ENCODE measurements around the gene IGFBPL1.

The IGFBPL1 gene

GRCh38 chr9:38376021-38376670 lies 48.1 kb downstream of the IGFBPL1 start:
- no peak for DNase-seq

- no peak for DNase-seq
Observed at GRCh38 chr9:38375572-38375963, 48.7 kb downstream of the IGFBPL1 start.

DNA sequence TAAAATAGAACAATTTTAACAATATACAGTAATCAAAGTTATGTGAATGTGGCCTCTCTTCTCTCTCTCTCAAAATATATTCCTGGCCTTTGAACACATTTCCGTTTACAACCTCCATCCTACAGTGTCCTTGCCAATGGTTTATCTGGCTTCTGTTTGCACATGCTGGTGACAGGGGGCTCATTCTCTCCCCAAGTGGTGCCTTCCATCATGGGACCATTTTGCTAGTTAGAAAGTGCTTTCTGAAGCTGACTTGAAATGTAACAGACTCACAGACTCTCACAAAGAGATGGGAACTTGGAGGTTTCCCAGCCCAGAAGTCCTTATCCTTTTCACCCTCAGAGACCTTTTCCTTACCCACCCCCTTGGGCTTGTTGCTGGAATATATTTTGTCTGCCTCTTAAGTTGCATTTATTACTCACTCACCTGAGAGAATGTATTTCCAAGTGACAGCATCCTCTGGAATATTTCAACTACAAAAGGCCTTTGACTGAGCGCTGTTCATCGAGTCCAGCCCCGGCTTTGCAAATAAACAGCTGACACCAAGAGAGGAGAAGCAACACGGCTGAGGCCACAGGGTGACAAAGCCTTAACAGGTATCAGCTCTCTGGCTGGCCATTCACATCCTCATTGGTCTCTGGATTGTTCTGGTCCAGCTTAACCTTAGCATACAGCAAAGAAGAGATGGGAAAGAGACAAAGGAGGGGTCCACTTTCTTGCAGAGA lies 49.2 kb downstream of the IGFBPL1 start:
- no peak for DNase-seq

DNA sequence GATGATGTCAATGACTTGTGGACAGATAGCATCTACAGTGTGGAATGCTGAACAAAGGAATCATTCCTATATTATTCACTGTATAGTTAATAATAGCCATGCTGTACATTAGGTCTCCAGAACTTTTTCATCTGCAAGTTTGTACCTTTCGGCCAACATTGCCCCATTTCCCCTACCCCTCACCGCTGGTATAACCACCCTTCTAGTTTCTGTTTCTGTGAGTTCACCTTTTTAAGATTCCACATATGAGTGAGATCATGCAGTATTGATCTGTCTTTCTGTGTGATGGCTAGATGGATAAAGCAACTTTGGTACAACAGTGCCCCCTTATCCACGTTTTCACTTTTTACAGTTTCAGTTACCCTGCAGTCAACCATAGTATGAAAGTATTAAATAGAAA lies 50.6 kb downstream of the IGFBPL1 start:
- no peak for DNase-seq

- DNase-seq, result no peak
Observed at GRCh38 chr9:38372762-38373619, 51.3 kb downstream of the IGFBPL1 start.

DNA sequence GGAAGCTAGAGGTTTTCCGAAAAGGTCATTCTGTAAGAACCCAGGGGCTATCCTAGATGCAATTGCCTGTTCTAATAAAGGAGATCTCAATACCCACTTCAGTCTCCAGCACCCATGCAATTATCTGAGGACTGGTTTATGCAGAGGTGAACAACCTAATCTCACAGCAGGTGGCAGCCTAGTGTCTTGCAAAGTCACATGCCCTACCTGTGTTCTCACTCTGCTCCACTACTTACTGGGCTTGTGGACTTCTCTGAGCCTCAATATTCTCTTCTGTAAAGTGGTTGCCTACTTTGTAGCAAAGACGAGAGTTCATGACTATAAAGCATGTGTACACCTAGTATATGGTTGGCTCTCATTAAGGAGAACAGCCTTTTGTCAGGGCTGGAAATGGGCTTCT lies 52.8 kb downstream of the IGFBPL1 start:
- DNase-seq, result peak; percentile 55

- no peak for DNase-seq
Observed at GRCh38 chr9:38370176-38370575, 54.1 kb downstream of the IGFBPL1 start.

DNA sequence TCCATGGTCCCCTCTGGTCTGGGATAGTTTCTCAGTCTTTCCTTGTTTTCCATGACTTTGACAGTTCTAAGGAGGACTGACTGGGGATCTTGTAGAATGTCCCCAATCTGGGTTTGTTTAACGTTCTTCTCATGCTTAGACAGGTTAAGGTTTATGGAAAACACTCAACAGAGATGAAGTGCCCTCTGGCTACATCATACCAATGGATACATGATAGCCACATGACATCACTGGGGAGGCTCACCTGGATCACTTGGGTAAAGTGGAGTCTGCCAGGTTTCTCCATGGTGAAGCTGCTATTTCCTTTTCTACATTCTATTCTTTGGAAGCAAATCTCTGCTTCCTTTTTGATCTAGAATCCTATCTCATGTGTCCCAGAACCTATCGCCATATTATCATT lies 55.5 kb downstream of the IGFBPL1 start:
- DNase-seq, result no peak

- DNase-seq, result no peak
Observed at GRCh38 chr9:38367898-38368297, 56.4 kb downstream of the IGFBPL1 start.

DNA sequence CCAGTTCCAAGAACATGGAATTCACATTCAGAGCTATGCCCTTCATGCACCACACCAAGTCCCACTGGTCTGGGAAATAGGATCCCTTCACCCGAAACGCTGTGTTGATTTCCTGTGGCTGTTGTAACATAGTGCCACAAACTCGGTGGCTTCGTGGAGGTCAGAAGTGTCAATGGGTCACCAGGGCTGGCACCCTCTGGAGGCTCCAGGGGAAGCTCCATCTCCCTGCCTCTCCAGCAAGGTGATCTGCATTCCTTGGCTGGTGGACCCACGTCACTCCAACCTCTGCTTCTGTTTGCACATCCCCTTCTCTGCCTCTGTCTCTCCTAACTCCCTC lies 60.7 kb downstream of the IGFBPL1 start:
- DNase-seq, result no peak

DNA sequence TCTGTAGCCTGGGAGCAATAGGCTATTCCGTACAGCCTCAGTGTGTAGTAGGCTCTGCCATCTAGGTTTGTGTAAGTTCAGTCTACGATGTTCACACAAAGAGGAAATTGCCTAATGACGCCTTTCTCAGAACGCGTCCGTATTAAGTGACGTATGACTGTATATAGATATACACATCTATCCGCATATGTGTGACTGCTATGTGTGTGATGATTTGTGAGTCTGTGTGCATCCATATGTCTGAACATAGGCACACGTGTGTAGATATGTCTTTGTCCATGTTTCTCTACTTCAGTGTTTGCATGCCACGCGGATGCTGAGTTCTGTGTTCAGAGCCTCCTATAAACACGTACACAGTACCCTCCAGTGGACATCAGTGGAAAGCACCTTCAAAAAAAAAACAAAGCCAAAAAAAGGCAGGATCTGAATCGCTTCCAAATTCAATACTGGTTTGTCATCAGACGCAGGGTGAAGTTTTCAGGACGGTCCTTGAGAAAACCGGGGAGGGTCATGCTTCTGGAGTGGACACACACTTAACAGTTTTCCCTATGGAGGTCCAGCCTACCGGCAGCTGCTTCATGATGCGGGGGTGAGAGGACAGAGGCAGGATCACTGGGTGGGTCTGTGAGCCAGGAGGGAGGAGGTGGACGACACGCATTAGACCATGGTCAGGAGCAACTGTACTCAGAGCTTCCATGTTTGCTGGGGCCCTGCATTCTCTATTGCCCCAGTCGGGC lies 61.2 kb downstream of the IGFBPL1 start:
- peak; percentile 83 for DNase-seq

DNA sequence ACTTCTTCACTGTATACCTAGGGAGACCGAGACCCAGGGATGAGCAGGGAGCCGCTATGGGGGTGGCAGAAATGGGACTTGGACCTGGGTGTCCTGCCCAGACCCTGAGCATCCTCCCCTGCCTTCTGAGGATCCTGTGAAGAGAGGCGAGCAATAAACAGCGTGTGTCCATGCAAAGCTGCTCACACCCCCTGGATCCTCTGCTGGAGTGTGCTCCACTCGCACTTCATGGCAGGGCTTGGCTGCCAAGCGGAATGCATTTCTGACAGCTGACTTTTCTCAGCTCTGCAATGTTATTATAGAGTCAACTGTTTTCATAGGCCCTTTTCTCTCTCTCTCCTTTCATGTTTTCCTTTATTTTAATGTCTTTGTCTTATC lies 62.8 kb downstream of the IGFBPL1 start:
- no peak for DNase-seq

GRCh38 chr9:38360839-38361472 lies 63.3 kb downstream of the IGFBPL1 start:
- no peak for DNase-seq

- no peak for DNase-seq
Observed at GRCh38 chr9:38359689-38360385, 64.4 kb downstream of the IGFBPL1 start.

DNA sequence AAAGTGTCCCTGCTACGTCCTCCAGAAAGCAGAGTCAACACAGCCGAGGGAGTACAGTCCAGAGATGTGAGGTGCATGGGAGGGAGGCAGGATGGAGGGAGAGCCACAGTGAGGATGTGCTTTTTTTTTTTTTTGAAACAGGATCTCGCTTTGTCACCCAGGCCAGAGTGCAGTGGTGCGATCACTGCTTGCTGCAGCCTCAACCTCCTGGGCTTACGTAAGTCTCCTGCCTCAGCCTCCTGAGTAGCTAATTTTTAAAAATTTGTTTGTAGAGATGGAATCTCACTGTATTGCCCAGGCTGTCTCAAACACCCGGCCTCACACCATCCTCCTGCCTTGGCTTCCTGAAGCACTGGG lies 65.0 kb downstream of the IGFBPL1 start:
- no peak for DNase-seq

- DNase-seq, result no peak
Observed at GRCh38 chr9:38358390-38359296, 65.6 kb downstream of the IGFBPL1 start.

- no peak for DNase-seq
Observed at GRCh38 chr9:38357350-38358114, 66.7 kb downstream of the IGFBPL1 start.

DNA sequence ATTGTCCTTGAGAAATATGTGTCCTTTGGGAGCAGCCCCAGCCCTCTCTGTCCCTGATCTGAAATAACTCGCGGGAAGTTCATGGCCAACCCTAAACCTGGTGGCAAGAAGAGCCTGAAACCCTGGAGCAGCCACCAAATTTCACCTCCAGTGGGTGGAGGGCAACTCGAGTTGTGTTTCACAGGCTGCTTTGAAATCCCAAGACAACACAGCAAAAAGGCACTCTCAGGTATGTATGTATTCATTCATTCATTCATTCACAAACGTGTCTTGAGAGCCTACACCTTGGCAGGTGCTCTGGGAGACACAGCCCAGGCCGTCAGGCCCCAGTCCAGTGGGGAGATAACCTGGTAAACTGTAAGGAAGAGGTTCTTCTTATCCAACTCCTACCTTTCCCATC lies 67.4 kb downstream of the IGFBPL1 start:
- no peak for DNase-seq

Measured in hematopoietic multipotent progenitor cell treated with erythropoietin and hydrocortisone succinate and interleukin-3 and kit ligand, for 6 days (in vitro differentiated cells).